Left lung (tissue), 10 donors: ENCODE data around the gene SNX9. TPM values are rescaled to one million over a fixed set of nuclear protein-coding genes. Genes with fewer than 3 reads are reported as not detected.

Source experiments
- ATAC-seq: fragments of 200-7000 bp; cut with Tn5 transposase; one replicate; pipeline ENCODE4 v1.9.1; 2020; ENCODE audit warnings: moderate library complexity
- DNase-seq, 4 donors: peaks; one replicate each; pipeline ENCODE4 v3.0.0-alpha.2; 2013 to 2020
- H3K27ac ChIP-seq, 2 donors: fragments of 200-600 bp; sonication (generic) in 1 of 2; one replicate each; pipeline versions ENCODE4 v1.5.0 to v1.8.0; 2020 to 2021
- H3K27me3 ChIP-seq, 2 donors: fragments of 200-600 bp; sonication (generic) in 1 of 2; one replicate each; pipeline versions ENCODE4 v1.5.0 to v1.8.0; 2020 to 2021
- H3K36me3 ChIP-seq, 2 donors: fragments of 200-600 bp; sonication (generic) in 1 of 2; one replicate each; pipeline versions ENCODE4 v1.5.0 to v1.8.0; 2020 to 2021
- H3K4me1 ChIP-seq, 2 donors: fragments of 200-600 bp; one replicate each; pipeline ENCODE4 v1.8.0; 2021
- H3K4me3 ChIP-seq, 2 donors: fragments of 200-600 bp; sonication (generic) in 1 of 2; one replicate each; pipeline versions ENCODE4 v1.5.0 to v1.8.0; 2020 to 2021; ENCODE audit warnings: mild to moderate bottlenecking in 1 of 2
- H3K9me3 ChIP-seq, 2 donors: fragments of 200-600 bp; sonication (generic) in 1 of 2; one replicate each; pipeline versions ENCODE4 v1.5.0 to v1.8.0; 2020 to 2021
- intact Hi-C, 2 donors: fragments of 100-400 bp; cut with DNase I; formaldehyde crosslinking; loops; one replicate each; pipeline versions ENCODE4 v1.11.2 to v1.14.2; 2022
- polyA plus RNA-seq, 6 donors: library from polyadenylated mRNA; unstranded; fragments of 120-200 nt; gene quantifications; one replicate each; pipeline ENCODE4 v1.2.1, GENCODE V29; 2013; ENCODE audit not compliant: insufficient read length in 6 of 6
- total RNA-seq, 2 donors: library from RNA; stranded (reverse); fragmentation: NEBNext Ultra II Directional; extraction: Animal tissue kit (Norgen Biotek cat#: 25700); gene quantifications; one replicate each; pipeline ENCODE4 v1.2.1, GENCODE V29; 2021
- TF ChIP-seq, protein P1 (sequence below), 2 donors: fragments of 200-600 bp; sonication (generic) in 1 of 2; IDR thresholded peaks; one replicate each; pipeline versions ENCODE4 v1.5.0 to v1.8.0; 2021; ENCODE audit warnings: antibody characterized with exemption in 2 of 2
- donor health status: DM: no; HTN: yes; CAD: no.
- donor health status: DM: no; HTN: no; CAD: no.

Gene SNX9
- total and polyA plus RNA-seq, 8 donors: 23.5 to 44.4 (median 38.4) TPM

DNA sequence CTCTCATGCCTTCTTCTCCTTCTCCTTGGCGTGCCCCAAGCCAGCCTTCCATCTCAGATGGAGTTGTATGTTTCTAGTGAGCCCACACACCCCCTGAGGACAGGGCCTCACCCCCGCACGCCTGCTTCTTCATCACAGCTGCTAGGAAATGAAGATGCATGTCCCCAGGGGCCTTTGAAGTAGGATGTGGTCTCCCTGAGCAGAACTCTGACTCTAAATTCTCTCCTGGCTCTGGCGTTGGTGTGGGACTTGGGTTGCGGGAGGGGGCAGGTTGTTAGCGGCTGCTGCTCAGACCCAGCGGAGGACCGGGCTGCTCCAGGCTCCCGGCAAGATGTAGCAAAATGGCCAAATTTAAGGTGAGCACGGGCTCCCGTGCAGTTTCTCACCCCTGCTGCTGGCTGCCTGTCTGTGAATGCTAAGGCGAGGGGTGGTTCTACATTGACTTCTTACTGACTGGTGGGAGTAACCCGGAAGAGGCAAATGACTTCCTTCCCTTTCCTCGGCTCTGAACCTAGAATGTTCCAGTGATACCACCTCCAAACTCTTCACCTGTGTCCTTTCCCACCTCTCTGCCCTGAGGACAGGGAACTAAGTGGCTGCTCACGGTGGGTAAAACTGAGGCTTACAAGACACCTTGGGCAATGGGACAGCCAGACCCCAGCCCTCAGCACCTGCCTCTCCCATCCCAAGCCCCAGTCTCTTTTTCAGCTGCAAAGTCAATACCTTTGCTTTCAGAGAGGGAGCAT, 167.4 kb downstream of the SNX9 start:
- no peak for ATAC-seq
- no peaks in the 10 kb centered on the region for H3K27me3 ChIP-seq
- no peak overlapping the region for H3K27ac ChIP-seq
- intact Hi-C loops: no loop called here
- no peaks in the 10 kb centered on the region for H3K36me3 ChIP-seq
- no peak for DNase-seq
- H3K4me1 ChIP-seq: peaks cover 6 to 22% of the 10 kb centered on the region in 2 donors
- H3K9me3 ChIP-seq: no peaks in the 10 kb centered on the region
- TF ChIP-seq, protein P1, sequence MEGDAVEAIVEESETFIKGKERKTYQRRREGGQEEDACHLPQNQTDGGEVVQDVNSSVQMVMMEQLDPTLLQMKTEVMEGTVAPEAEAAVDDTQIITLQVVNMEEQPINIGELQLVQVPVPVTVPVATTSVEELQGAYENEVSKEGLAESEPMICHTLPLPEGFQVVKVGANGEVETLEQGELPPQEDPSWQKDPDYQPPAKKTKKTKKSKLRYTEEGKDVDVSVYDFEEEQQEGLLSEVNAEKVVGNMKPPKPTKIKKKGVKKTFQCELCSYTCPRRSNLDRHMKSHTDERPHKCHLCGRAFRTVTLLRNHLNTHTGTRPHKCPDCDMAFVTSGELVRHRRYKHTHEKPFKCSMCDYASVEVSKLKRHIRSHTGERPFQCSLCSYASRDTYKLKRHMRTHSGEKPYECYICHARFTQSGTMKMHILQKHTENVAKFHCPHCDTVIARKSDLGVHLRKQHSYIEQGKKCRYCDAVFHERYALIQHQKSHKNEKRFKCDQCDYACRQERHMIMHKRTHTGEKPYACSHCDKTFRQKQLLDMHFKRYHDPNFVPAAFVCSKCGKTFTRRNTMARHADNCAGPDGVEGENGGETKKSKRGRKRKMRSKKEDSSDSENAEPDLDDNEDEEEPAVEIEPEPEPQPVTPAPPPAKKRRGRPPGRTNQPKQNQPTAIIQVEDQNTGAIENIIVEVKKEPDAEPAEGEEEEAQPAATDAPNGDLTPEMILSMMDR (IDR thresholded peaks at IDR 0.05): no peak
- no peak overlapping the region for H3K4me3 ChIP-seq

DNA sequence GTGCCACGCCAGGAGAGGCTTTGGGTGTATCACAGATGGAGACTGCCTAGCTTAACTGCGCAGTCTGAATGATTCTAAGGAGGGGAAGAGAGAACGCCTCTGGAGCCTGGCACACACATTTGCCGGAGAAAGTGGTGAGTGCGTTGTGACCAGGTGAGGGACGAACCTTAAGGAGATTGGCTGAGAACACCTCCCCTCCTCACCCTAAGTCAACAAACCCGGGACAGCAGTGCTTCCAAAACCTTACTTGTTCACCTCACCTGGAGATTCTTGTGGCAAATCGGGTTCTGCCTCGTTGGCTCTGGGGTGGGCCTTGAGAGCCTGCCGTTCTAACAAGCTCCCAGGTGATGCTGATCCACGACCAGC, 168.0 kb downstream of the SNX9 start:
- TF ChIP-seq, protein P1 (IDR thresholded peaks at IDR 0.05): no peak
- DNase-seq (no peak), ATAC-seq (no peak)
- Histone ChIP-seq H3K4me1 (peaks cover 6 to 20% of the 10 kb centered on the region in 2 donors), H3K27me3 (no peaks in the 10 kb centered on the region), H3K9me3 (no peaks in the 10 kb centered on the region), H3K36me3 (no peaks in the 10 kb centered on the region), H3K4me3 (no peak overlapping the region), H3K27ac (no peak overlapping the region)
- intact Hi-C loops: no loop called here

DNA sequence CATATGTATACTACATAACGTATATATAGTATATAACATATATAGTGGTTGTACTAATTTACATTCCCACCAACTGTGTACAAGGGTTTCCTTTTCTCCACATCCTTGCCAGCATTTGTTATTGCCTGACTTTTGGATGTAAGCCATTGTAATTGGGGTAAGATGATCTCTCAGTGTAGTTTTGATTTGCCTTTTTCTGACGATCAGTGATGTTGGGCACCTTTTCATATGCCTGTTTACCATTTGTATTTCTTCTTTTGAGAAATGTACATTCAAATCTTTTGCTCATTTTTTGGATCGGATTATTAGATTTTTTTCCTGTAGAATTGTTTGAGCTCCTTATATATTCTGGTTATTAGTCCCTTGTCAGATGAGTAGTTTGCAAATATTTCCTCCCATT, 170.0 kb downstream of the SNX9 start:
- TF ChIP-seq, protein P1 (IDR thresholded peaks at IDR 0.05): no peak
- peaks cover 6 to 20% of the 10 kb centered on the region in 2 donors for H3K4me1 ChIP-seq
- no peak overlapping the region for H3K27ac ChIP-seq
- intact Hi-C loops: no loop called here
- H3K36me3 ChIP-seq: no peaks in the 10 kb centered on the region
- no peaks in the 10 kb centered on the region for H3K9me3 ChIP-seq
- no peak overlapping the region for H3K4me3 ChIP-seq
- no peak for DNase-seq
- H3K27me3 ChIP-seq: no peaks in the 10 kb centered on the region
- no peak for ATAC-seq

DNA sequence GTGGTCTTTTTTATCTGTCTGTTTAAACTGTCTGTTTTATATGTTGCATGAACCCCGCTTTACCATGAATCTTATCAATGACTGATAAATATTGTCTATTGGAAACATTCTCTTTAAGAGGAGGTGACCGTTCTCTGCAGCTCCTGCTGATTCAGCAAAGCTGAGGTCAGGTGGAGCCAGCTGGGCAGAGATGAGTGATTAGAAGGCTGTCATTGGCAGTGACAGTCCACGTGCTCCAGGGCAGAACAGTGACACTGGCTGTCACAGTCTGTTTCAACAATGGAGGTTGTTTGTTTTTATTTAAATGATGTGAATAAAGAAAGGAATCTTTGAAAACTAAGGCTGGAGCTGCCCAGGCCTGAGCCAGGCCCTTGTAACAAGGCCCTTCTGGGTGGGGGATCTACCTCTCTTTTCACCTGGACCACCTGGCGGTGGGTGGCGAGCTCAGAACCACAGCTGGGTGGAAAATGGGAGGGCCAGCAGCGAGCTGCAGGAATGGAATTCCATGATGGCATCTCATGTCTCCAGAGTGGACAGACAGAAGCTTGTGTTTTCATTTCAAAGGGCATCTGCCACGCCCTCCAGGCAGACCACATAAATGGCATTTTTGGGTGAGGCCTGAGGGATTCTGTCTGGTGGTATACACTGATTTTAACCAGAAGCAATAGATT, 171.2 kb downstream of the SNX9 start:
- H3K4me3 ChIP-seq: no peak overlapping the region
- H3K36me3 ChIP-seq: no peaks in the 10 kb centered on the region
- H3K27ac ChIP-seq: no peak overlapping the region
- H3K4me1 ChIP-seq: peaks cover 6 to 17% of the 10 kb centered on the region in 2 donors
- DNase-seq (peak in 1 of 4 donors; percentile 16), ATAC-seq (no peak)
- TF ChIP-seq, protein P1 (IDR thresholded peaks at IDR 0.05): no peak
- no peaks in the 10 kb centered on the region for H3K9me3 ChIP-seq
- H3K27me3 ChIP-seq: no peaks in the 10 kb centered on the region
- intact Hi-C loops: no loop called here

Other genes with a start within 250 kb of the SNX9 start
- 10 to 100 TPM in 1 of 2 donors, 1 to 10 TPM in 1; 8.7 to 12.2 TPM for gene SYNJ2, start 158.6 kb downstream of the SNX9 start, total RNA-seq
- 1 to 10 TPM; 6.2 to 8.2 (median 7.3) TPM for gene SYNJ2, start 158.6 kb downstream of the SNX9 start, polyA plus RNA-seq